DOHH2 (cell line): ENCODE measurements around the gene UBE2G2.
A peak's percentile ranks its signal among the peaks of the same experiment; 100 is the strongest.

Source experiments
- EZH2phosphoT487 ChIP-seq: fragments of 200-600 bp; sonication (generic); IDR thresholded peaks from 2 replicates; pipeline ENCODE4 v1.6.1; 2017; ENCODE audit warnings: borderline replicate concordance, mild to moderate bottlenecking, antibody characterized with exemption, low read length, moderate library complexity, mixed read lengths
- TF ChIP-seq, protein P1 (sequence below): fragments of 200-600 bp; sonication (generic); IDR thresholded peaks from one replicate; pipeline ENCODE4 v1.5.1; 2014; ENCODE audit warnings: antibody characterized with exemption, mild to moderate bottlenecking, low read depth, low read length; ENCODE audit not compliant: poor library complexity, severe bottlenecking

DNA sequence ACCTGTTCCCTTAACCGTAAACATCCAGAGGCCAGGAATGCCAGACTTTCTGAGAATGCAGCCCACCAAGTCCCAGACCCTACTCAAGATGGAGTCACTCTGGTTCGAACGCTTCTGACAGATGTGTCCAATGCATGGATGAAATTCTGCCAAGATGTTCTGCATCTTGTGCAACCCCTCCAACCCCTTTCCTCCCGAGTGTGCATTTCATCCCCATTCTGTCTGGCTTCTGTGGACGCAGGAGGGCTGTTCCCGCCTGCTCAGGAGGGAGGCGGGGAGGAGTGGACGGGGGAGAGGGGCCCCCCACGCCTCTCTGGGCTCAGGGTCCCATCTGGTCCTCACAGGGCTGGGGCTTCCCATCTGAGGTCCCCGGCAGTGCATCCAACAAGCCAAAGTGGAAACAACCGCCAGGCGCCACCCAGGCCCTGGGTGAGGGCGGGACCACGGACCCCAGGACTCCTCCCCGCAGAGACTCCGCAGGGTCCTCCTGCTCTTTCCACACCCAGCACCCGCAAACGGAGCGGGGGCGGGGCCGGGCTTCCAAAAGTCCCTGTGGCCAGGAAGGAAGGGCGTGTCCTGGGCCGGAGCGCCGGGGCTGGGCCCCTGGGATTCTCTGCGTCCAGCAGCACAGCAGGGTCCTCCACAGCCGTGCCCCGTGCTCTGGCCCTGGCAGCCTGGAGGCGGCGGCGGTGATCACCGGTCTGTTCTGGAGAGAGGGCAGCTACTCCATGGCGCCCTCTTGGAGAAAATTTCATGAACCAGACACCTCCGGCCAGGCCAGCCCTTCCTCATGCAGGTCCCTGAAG, 44.0 kb upstream of the UBE2G2 start:
- TF ChIP-seq, protein P1, sequence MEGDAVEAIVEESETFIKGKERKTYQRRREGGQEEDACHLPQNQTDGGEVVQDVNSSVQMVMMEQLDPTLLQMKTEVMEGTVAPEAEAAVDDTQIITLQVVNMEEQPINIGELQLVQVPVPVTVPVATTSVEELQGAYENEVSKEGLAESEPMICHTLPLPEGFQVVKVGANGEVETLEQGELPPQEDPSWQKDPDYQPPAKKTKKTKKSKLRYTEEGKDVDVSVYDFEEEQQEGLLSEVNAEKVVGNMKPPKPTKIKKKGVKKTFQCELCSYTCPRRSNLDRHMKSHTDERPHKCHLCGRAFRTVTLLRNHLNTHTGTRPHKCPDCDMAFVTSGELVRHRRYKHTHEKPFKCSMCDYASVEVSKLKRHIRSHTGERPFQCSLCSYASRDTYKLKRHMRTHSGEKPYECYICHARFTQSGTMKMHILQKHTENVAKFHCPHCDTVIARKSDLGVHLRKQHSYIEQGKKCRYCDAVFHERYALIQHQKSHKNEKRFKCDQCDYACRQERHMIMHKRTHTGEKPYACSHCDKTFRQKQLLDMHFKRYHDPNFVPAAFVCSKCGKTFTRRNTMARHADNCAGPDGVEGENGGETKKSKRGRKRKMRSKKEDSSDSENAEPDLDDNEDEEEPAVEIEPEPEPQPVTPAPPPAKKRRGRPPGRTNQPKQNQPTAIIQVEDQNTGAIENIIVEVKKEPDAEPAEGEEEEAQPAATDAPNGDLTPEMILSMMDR: peak; percentile 56
- no peak for TF ChIP-seq EZH2phosphoT487
